ENCODE data around the gene LTBP1. TPM values are rescaled to one million over a fixed set of nuclear protein-coding genes. Genes with fewer than 3 reads are reported as not detected.

LTBP1 gene
- total and polyA plus RNA-seq, 2 of the 13 experiments (the other 11 are each of a cell fraction or from before 2014, with no cell fraction given) = 0.12 to 0.22 TPM

- peaks cover 1 to 9% of the 10 kb centered on the region in 2 experiments; a peak in 1 of 5 replicates for H3K27me3 ChIP-seq (ENCODE audit: control insufficient read depth in 1 of 2, insufficient read depth in 2 of 2, low read length in 2 of 2)
- no peaks in the 10 kb centered on the region for H3K79me2 ChIP-seq (ENCODE audit: insufficient read depth, low read length)
- WGBS (ENCODE audit: low lambda C conversion rate) = 25% methylated on average over 7 of the region's 7 CpGs
- H3K4me1 ChIP-seq (ENCODE audit: insufficient read depth, low read length) = no peaks in the 10 kb centered on the region
- intact Hi-C loops (cut with micrococcal nuclease; ENCODE audit: unreplicated experiment) = no loop called here
- H3K9ac ChIP-seq (ENCODE audit: insufficient read depth, low read depth, low read length) = no peak overlapping the region
- no peak overlapping the region for H2AFZ ChIP-seq (ENCODE audit: low read length)
- BruUV-seq (replicated peaks) = no TSS peak
- FAIRE-seq = no peak
- no peak overlapping the region for H3K27ac ChIP-seq (ENCODE audit: extremely low read length, insufficient read depth, low read length)
- ChIA-PET CTCF (ENCODE audit: low intra/inter-chr PET ratio, low total read pairs) (no interaction called here), POLR2A (no interaction called here)
- no peaks in the 10 kb centered on the region for H3K9me3 ChIP-seq (ENCODE audit: low read length)
- TF ChIP-seq REL (CRISPR knock-in tag; conservative IDR thresholded peaks at IDR 0.05) = no peak
- TF ChIP-seq ZMAT5 (CRISPR knock-in tag; IDR thresholded peaks at IDR 0.05; ENCODE audit: borderline replicate concordance, low read depth) = no peak
- TF ChIP-seq FOSL2 (CRISPR knock-in tag; IDR thresholded peaks at IDR 0.05) = no peak
- TF ChIP-seq MIXL1 (CRISPR knock-in tag; IDR thresholded peaks at IDR 0.05) = no peak
- TF ChIP-seq SMYD3 (CRISPR knock-in tag; IDR thresholded peaks at IDR 0.05) = no peak
- no peak for TF ChIP-seq ZSCAN29 (CRISPR knock-in tag; conservative IDR thresholded peaks at IDR 0.05)
- TF ChIP-seq FOXA1 (IDR thresholded peaks at IDR 0.05) = no peak
- no peak for TF ChIP-seq FOXA1 (CRISPR knock-in tag; IDR thresholded peaks at IDR 0.05)
- TF ChIP-seq STAT5B (CRISPR knock-in tag; IDR thresholded peaks at IDR 0.05) = no peak
- TF ChIP-seq TARDBP (CRISPR knock-in tag; IDR thresholded peaks at IDR 0.05) = no peak
- TF ChIP-seq ZNF33A (CRISPR knock-in tag; IDR thresholded peaks at IDR 0.05; ENCODE audit: borderline replicate concordance) = no peak
- TF ChIP-seq MAF1 (CRISPR knock-in tag; IDR thresholded peaks at IDR 0.05; ENCODE audit: borderline replicate concordance) = no peak
- no peak for TF ChIP-seq ZNF496 (CRISPR knock-in tag; IDR thresholded peaks at IDR 0.05; ENCODE audit: insufficient replicate concordance)
- no peaks in the 10 kb centered on the region for H3K36me3 ChIP-seq (replicated peaks in 1 of 2; ENCODE audit: control insufficient read depth in 1 of 2, insufficient read depth in 2 of 2, low read length in 2 of 2)
- no peak overlapping the region for H3K4me3 ChIP-seq (replicated peaks in 1 of 3; ENCODE audit: insufficient read depth in 1 of 3, low read depth in 2 of 3, low read length in 3 of 3)
- DNase-seq (ENCODE audit: low spot score) = no peak
- no peak for ATAC-seq
- no peak overlapping the region for H3K4me2 ChIP-seq (ENCODE audit: low read depth, low read length)
- no peaks in the 10 kb centered on the region for H4K20me1 ChIP-seq (ENCODE audit: insufficient read depth, low read length)
- in situ Hi-C loops (cut with HindIII; ENCODE audit: extremely low pct_ligation_motif_present, low pct_unique_long_range_greater_than_20kb) = no loop called here
Measured at GRCh38 chr2:33433279-33434235, 486.8 kb downstream of the LTBP1 start.

All from HepG2 (cell line).